H1 (cell line): ENCODE data around the gene TACSTD2. TPM values are rescaled to one million over a fixed set of nuclear protein-coding genes. Genes with fewer than 3 reads are reported as not detected.

Experiments used
- CTCF ChIA-PET: fragments of 300-600 bp; sonication (Branson Sonifier 250); formaldehyde crosslinking; loops from one replicate; lab custom pipeline; 2021; ENCODE audit not compliant: partially characterized antibody; lab: Charles Lee
- POLR2A ChIA-PET: fragments of 300-600 bp; sonication (Branson Sonifier 250); formaldehyde crosslinking; loops from one replicate; lab custom pipeline; 2021; ENCODE audit warnings: inconsistent platforms; ENCODE audit not compliant: partially characterized antibody; lab: Charles Lee
- DNase-seq, 2 experiments: peaks; one replicate each; pipeline versions ENCODE4 v3.0.0 to v3.0.0-alpha.2; 2010 to 2022; ENCODE audit warnings: low spot score in 2 of 2, low read depth in 1 of 2, mixed read lengths in 1 of 2
- FAIRE-seq: peaks from 2 replicates; lab custom pipeline; 2011; peaks lifted over from hg19 to GRCh38; lab: Jason Lieb, UNC
- H2AFZ ChIP-seq: 2 replicates; pipeline ENCODE4 v1.8.1; 2012; ENCODE audit warnings: low read length, inconsistent platforms
- H2AK5ac ChIP-seq: 2 replicates; pipeline ENCODE4 v1.6.1; 2013; ENCODE audit warnings: low read depth, low read length
- H2BK120ac ChIP-seq: replicated peaks from 2 replicates; pipeline ENCODE3; 2013; ENCODE audit warnings: low read depth, low read length, inconsistent platforms
- H2BK12ac ChIP-seq: 2 replicates; pipeline ENCODE4 v1.6.1; 2013; ENCODE audit warnings: low read depth, low read length
- H2BK15ac ChIP-seq: 2 replicates; pipeline ENCODE4 v1.6.1; 2013; ENCODE audit warnings: low read length
- H2BK20ac ChIP-seq: 2 replicates; pipeline ENCODE4 v1.6.1; 2013; ENCODE audit warnings: low read length
- H2BK5ac ChIP-seq: 2 replicates; pipeline ENCODE4 v1.6.1; 2013; ENCODE audit warnings: low read depth, low read length
- H3K14ac ChIP-seq: 2 replicates; pipeline ENCODE4 v1.6.1; 2013; ENCODE audit warnings: inconsistent platforms; ENCODE audit not compliant: insufficient read length
- H3K18ac ChIP-seq: 2 replicates; pipeline ENCODE4 v1.6.1; 2013; ENCODE audit warnings: low read length; ENCODE audit errors: extremely low read depth
- H3K23ac ChIP-seq: 2 replicates; pipeline ENCODE4 v1.6.1; 2013; ENCODE audit warnings: inconsistent platforms; ENCODE audit not compliant: insufficient read length
- H3K23me2 ChIP-seq: 2 replicates; pipeline ENCODE4 v1.6.1; 2013; ENCODE audit warnings: low read depth, low read length
- H3K27ac ChIP-seq: 2 replicates; pipeline ENCODE4 v1.6.1; 2011; ENCODE audit warnings: low read depth, low read length, inconsistent platforms
- H3K27me3 ChIP-seq, 4 experiments: replicated peaks in 1 of 4; 1 replicate in 1 of 4; 2 replicates in 3 of 4; pipeline versions ENCODE4 v1.6.1 to v1.8.1; 2011 to 2013; ENCODE audit warnings: low read length in 3 of 4, mild to moderate bottlenecking in 3 of 4, inconsistent platforms in 2 of 4, mixed read lengths in 2 of 4, moderate library complexity in 1 of 4; ENCODE audit not compliant: control insufficient read depth in 3 of 4, insufficient read depth in 3 of 4; ENCODE audit errors: extremely low read depth in 1 of 4
- H3K36me3 ChIP-seq, 4 experiments: 2 replicates each; pipeline versions ENCODE4 v1.6.1 to v1.8.1; 2011 to 2013; ENCODE audit warnings: mild to moderate bottlenecking in 4 of 4, low read length in 3 of 4, moderate library complexity in 2 of 4, control low read depth in 1 of 4, inconsistent platforms in 1 of 4; ENCODE audit not compliant: insufficient read depth in 4 of 4, control insufficient read depth in 2 of 4
- H3K4ac ChIP-seq: replicated peaks from 2 replicates; pipeline ENCODE3; 2013; ENCODE audit warnings: low read length, low read depth, mixed read lengths, inconsistent platforms; ENCODE audit not compliant: insufficient read length
- H3K4me1 ChIP-seq, 4 experiments: replicated peaks in 1 of 4; 1 replicate in 1 of 4; 2 replicates in 3 of 4; pipeline versions ENCODE4 v1.6.1 to v1.8.1; 2011 to 2013; ENCODE audit warnings: low read length in 3 of 4, inconsistent platforms in 2 of 4, mixed read lengths in 1 of 4; ENCODE audit not compliant: insufficient read depth in 4 of 4, control insufficient read depth in 3 of 4
- H3K4me2 ChIP-seq, 2 experiments: 2 replicates each; pipeline versions ENCODE4 v1.6.1 to v1.8.1; 2011 to 2013; ENCODE audit warnings: low read depth in 2 of 2, low read length in 2 of 2, control low read depth in 1 of 2, inconsistent platforms in 1 of 2, mild to moderate bottlenecking in 1 of 2; ENCODE audit not compliant: insufficient read depth in 1 of 2
- H3K4me3 ChIP-seq, 4 experiments: fragments of 200-600, 300-600 bp in 1 of 4; sonication (generic), shearing (Covaris generic), sonication (Bioruptor Twin) in 1 of 4; 2 replicates each; pipeline versions ENCODE4 v1.5.1 to v1.8.1; 2011 to 2016; ENCODE audit warnings: low read length in 4 of 4, low read depth in 3 of 4, control low read depth in 2 of 4, inconsistent platforms in 2 of 4, mild to moderate bottlenecking in 2 of 4, mixed read lengths in 1 of 4, moderate library complexity in 1 of 4; ENCODE audit not compliant: insufficient read depth in 2 of 4; ENCODE audit errors: extremely low read depth in 1 of 4
- H3K56ac ChIP-seq: replicated peaks from 2 replicates; pipeline ENCODE3; 2013; ENCODE audit warnings: low read depth, mild to moderate bottlenecking, mixed read lengths, low read length, inconsistent platforms; ENCODE audit not compliant: insufficient read length
- H3K79me1 ChIP-seq: 2 replicates; pipeline ENCODE4 v1.6.1; 2013; ENCODE audit warnings: low read depth, low read length, control low read depth
- H3K79me2 ChIP-seq, 2 experiments: 2 replicates each; pipeline versions ENCODE4 v1.6.1 to v1.8.1; 2012 to 2013; ENCODE audit warnings: low read length in 2 of 2, mild to moderate bottlenecking in 2 of 2, inconsistent platforms in 1 of 2; ENCODE audit not compliant: insufficient read depth in 2 of 2, control insufficient read depth in 1 of 2
- H3K9ac ChIP-seq, 4 experiments: replicated peaks in 1 of 4; 1 replicate in 1 of 4; 2 replicates in 3 of 4; pipeline versions ENCODE4 v1.6.1 to v1.8.1; 2011 to 2013; ENCODE audit warnings: low read depth in 3 of 4, low read length in 3 of 4, control low read depth in 2 of 4, mild to moderate bottlenecking in 2 of 4, moderate library complexity in 2 of 4, inconsistent platforms in 1 of 4; ENCODE audit errors: extremely low read depth in 1 of 4
- H3K9me3 ChIP-seq, 2 experiments: 2 replicates each; pipeline versions ENCODE4 v1.6.1 to v1.8.1; 2012 to 2013; ENCODE audit warnings: mild to moderate bottlenecking in 2 of 2, moderate library complexity in 2 of 2, control low read depth in 1 of 2, inconsistent platforms in 1 of 2, low read depth in 1 of 2, low read length in 1 of 2, mixed read lengths in 1 of 2; ENCODE audit not compliant: insufficient read depth in 2 of 2
- H4K20me1 ChIP-seq, 2 experiments: replicated peaks in 1 of 2; 2 replicates each; pipeline versions ENCODE3 to v1.8.1; 2011 to 2013; ENCODE audit warnings: inconsistent platforms in 2 of 2, low read length in 2 of 2, mild to moderate bottlenecking in 1 of 2; ENCODE audit not compliant: insufficient read depth in 2 of 2, control insufficient read depth in 1 of 2
- H4K5ac ChIP-seq: 2 replicates; pipeline ENCODE4 v1.6.1; 2013; ENCODE audit warnings: low read length, low read depth, mixed read lengths, inconsistent platforms; ENCODE audit not compliant: insufficient read length
- H4K8ac ChIP-seq: 2 replicates; pipeline ENCODE4 v1.8.0; 2013; ENCODE audit warnings: mild to moderate bottlenecking, moderate library complexity, low read length, inconsistent platforms; ENCODE audit not compliant: insufficient read depth; ENCODE audit errors: extremely low read depth
- H4K91ac ChIP-seq: replicated peaks from 2 replicates; pipeline ENCODE3; 2013; ENCODE audit warnings: low read length, mixed read lengths, inconsistent platforms; ENCODE audit not compliant: insufficient read length
- CBX5 ChIP-seq: fragments of 300-800, 300-1000 bp; sonication (generic); IDR thresholded peaks from 2 replicates; pipeline ENCODE4 v1.7.1; 2016; ENCODE audit warnings: antibody characterized with exemption, low read length, low read depth
- CHD1 ChIP-seq: IDR thresholded peaks from 2 replicates; pipeline ENCODE4 v1.6.1; 2012; ENCODE audit warnings: low read depth, low read length, improper control_type of control experiment
- CREB1 ChIP-seq: IDR thresholded peaks from 2 replicates; pipeline ENCODE4 v1.6.1; 2012; ENCODE audit warnings: inconsistent platforms
- CTBP2 ChIP-seq: IDR thresholded peaks from 2 replicates; pipeline ENCODE4 v1.7.0; 2011; ENCODE audit warnings: borderline replicate concordance, mild to moderate bottlenecking, moderate library complexity, mixed read lengths, low read length; ENCODE audit not compliant: insufficient read depth, insufficient read length
- HDAC2 ChIP-seq, 2 experiments: fragments of 300-600 bp in 1 of 2; sonication (generic) in 1 of 2; IDR thresholded peaks; 2 replicates each; pipeline ENCODE4 v1.6.1; 2011 to 2012; ENCODE audit warnings: low read depth in 2 of 2, low read length in 2 of 2, mild to moderate bottlenecking in 2 of 2, moderate library complexity in 2 of 2, borderline replicate concordance in 1 of 2, inconsistent platforms in 1 of 2
- JUN ChIP-seq: IDR thresholded peaks from 2 replicates; pipeline ENCODE4 v1.6.1; 2011; ENCODE audit warnings: low read depth, mild to moderate bottlenecking, improper control_type of control experiment, low read length
- JUND ChIP-seq: IDR thresholded peaks from 2 replicates; pipeline ENCODE4 v1.6.1; 2011; ENCODE audit warnings: mild to moderate bottlenecking, improper control_type of control experiment, low read length
- POLR2AphosphoS5 ChIP-seq: IDR thresholded peaks from 2 replicates; pipeline ENCODE4 v1.6.1; 2011; ENCODE audit warnings: low read depth, low read length
- RBBP5 ChIP-seq: IDR thresholded peaks from 2 replicates; pipeline ENCODE4 v1.7.1; 2012; ENCODE audit warnings: low read depth, mild to moderate bottlenecking, inconsistent platforms, low read length, moderate library complexity, borderline replicate concordance
- RNF2 ChIP-seq: fragments of 200-900, 300-1000 bp; sonication (generic); IDR thresholded peaks from 2 replicates; pipeline ENCODE4 v1.7.1; 2016; ENCODE audit warnings: borderline replicate concordance, low read depth, mild to moderate bottlenecking, antibody characterized with exemption, low read length; ENCODE audit not compliant: poor library complexity, severe bottlenecking; ENCODE audit errors: missing control alignments
- SP4 ChIP-seq: IDR thresholded peaks from 2 replicates; pipeline ENCODE4 v1.6.1; 2012; ENCODE audit warnings: low read length, inconsistent platforms
- WGBS, 2 experiments: shearing (Covaris generic) in 1 of 2; methylation state at CpG; one replicate each; pipeline versions ENCODE4 v1.1.6 to v1.1.7; 2013 to 2015; ENCODE audit warnings: low lambda C conversion rate in 2 of 2, mixed read lengths in 2 of 2, inconsistent platforms in 1 of 2, low coverage in 1 of 2, missing lambda C conversion rate in 1 of 2; ENCODE audit not compliant: insufficient replicate concordance in 2 of 2, insufficient coverage in 1 of 2, insufficient read length in 1 of 2; ENCODE audit errors: extremely low coverage in 1 of 2, missing lambda C conversion rate in 1 of 2; 5-methylcytosine and 5-hydroxymethylcytosine counted together
- polyA plus RNA-seq, 7 experiments: library from polyadenylated mRNA; depleted of rRNA in 3 of 7; stranded (reverse) in 5 of 7; unstranded in 2 of 7; fragments of >200 nt in 5 of 7; fragments of 200-250 nt in 2 of 7; gene quantifications; 1 replicate in 5 of 7; 2 replicates in 1 of 7; 4 replicates in 1 of 7; pipeline versions ENCODE4 v1.2.1 to v1.2.3, GENCODE V29; 2011 to 2013; ENCODE audit warnings: missing spikeins in 2 of 7, mixed read lengths in 2 of 7
- total RNA-seq: library from RNA; stranded (reverse); fragmentation: NEBNext Ultra II Directional; extraction: Animal tissue kit (Norgen Biotek cat#: 25700); gene quantifications from 2 replicates; pipeline ENCODE4 v1.2.1, GENCODE V29; 2021
- TF ChIP-seq, protein P1 (sequence below), 3 experiments: IDR thresholded peaks; 1 replicate in 2 of 3; 2 replicates in 1 of 3; pipeline versions ENCODE4 v1.5.1 to v1.6.1; 2011; ENCODE audit warnings: low read length in 3 of 3, mild to moderate bottlenecking in 3 of 3, inconsistent platforms in 2 of 3, low read depth in 1 of 3, moderate library complexity in 1 of 3; ENCODE audit not compliant: insufficient read depth in 1 of 3; ENCODE audit errors: control extremely low read depth in 1 of 3

Gene TACSTD2
- total and polyA plus RNA-seq, 2 of the 8 experiments (the other 6 are each of a cell fraction or from before 2014, with no cell fraction given) = 0.76 to 0.85 TPM

DNA sequence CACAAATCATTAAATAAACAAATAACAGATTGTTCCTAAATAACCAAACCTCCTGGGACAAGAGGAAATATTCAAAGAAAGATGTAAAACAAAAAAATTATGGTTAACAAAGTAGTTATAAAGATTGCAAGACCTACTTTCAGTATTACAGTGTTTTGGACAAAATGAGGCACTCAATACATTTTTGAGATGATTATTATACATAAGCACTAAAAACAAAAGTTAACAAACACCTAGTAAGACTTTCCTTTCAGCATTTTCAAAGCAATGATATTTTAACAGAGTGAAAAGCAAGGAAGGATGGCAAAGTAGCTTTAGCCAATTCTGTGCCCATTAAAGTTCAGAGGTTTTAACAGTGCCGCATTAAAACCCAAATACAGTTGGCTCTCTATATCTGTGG lies 47.8 kb downstream of the TACSTD2 start:
- POLR2A ChIA-PET = no interaction called here
- H4K20me1 ChIP-seq = no peaks in the 10 kb centered on the region
- no peaks in the 10 kb centered on the region for H3K79me1 ChIP-seq
- no peak overlapping the region for H4K91ac ChIP-seq
- H2BK15ac ChIP-seq = no peak overlapping the region
- H3K36me3 ChIP-seq = no peaks in the 10 kb centered on the region
- no peak overlapping the region for H3K23ac ChIP-seq
- WGBS, 2 experiments = 97% methylated on average over 1 of the region's 1 CpG; no CpG with 5 or more reads in 1 of the 2 experiments
- H3K9ac ChIP-seq = no peak overlapping the region
- H3K9me3 ChIP-seq = no peaks in the 10 kb centered on the region
- H2BK20ac ChIP-seq = no peak overlapping the region
- no peak overlapping the region for H2BK12ac ChIP-seq
- H3K56ac ChIP-seq = no peak overlapping the region
- no peak overlapping the region for H2AK5ac ChIP-seq
- no peaks in the 10 kb centered on the region for H3K23me2 ChIP-seq
- no peak overlapping the region for H3K4me2 ChIP-seq
- H3K79me2 ChIP-seq = no peaks in the 10 kb centered on the region
- no peak overlapping the region for H3K4me3 ChIP-seq
- CTCF ChIA-PET = interaction anchor here (1.4 to 1.9 kb wide), 2 partner anchors 11 to 14 kb away, joined by 5 to 6 read pairs; no protein-coding TSS in a partner anchor
- no peak overlapping the region for H2BK5ac ChIP-seq
- no peak overlapping the region for H3K27ac ChIP-seq
- no peak overlapping the region for H3K18ac ChIP-seq
- H3K14ac ChIP-seq = no peak overlapping the region
- no peak overlapping the region for H4K5ac ChIP-seq
- H2BK120ac ChIP-seq = no peak overlapping the region
- H2AFZ ChIP-seq = no peak overlapping the region
- H3K4ac ChIP-seq = no peak overlapping the region
- no peaks in the 10 kb centered on the region for H3K4me1 ChIP-seq
- no peak overlapping the region for H4K8ac ChIP-seq
- DNase-seq (no peak), FAIRE-seq (no peak)
- no peaks in the 10 kb centered on the region for H3K27me3 ChIP-seq
- TF ChIP-seq JUN = no peak
- TF ChIP-seq CREB1 = no peak
- no peak for TF ChIP-seq POLR2AphosphoS5
- TF ChIP-seq SP4 = no peak
- TF ChIP-seq RBBP5 = no peak
- TF ChIP-seq JUND = no peak
- TF ChIP-seq CHD1 = no peak
- TF ChIP-seq CBX5 = no peak
- TF ChIP-seq, protein P1, sequence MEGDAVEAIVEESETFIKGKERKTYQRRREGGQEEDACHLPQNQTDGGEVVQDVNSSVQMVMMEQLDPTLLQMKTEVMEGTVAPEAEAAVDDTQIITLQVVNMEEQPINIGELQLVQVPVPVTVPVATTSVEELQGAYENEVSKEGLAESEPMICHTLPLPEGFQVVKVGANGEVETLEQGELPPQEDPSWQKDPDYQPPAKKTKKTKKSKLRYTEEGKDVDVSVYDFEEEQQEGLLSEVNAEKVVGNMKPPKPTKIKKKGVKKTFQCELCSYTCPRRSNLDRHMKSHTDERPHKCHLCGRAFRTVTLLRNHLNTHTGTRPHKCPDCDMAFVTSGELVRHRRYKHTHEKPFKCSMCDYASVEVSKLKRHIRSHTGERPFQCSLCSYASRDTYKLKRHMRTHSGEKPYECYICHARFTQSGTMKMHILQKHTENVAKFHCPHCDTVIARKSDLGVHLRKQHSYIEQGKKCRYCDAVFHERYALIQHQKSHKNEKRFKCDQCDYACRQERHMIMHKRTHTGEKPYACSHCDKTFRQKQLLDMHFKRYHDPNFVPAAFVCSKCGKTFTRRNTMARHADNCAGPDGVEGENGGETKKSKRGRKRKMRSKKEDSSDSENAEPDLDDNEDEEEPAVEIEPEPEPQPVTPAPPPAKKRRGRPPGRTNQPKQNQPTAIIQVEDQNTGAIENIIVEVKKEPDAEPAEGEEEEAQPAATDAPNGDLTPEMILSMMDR (IDR thresholded peaks at IDR 0.05; ENCODE audit: control extremely low read depth in 1 of 3, insufficient read depth in 1 of 3, low read depth in 1 of 3, low read length in 3 of 3) = no peak
- no peak for TF ChIP-seq CTBP2
- TF ChIP-seq HDAC2 (IDR thresholded peaks at IDR 0.05; ENCODE audit: borderline replicate concordance in 1 of 2, low read depth in 2 of 2, low read length in 2 of 2) = no peak
- TF ChIP-seq RNF2 = no peak
